Esophagus muscularis mucosa (tissue), 4 donors: ENCODE data around the gene IQCC. TPM values are rescaled to one million over a fixed set of nuclear protein-coding genes. Genes with fewer than 3 reads are reported as not detected.
A peak's percentile ranks its signal among the peaks of the same experiment; 100 is the strongest.

ENCODE experiments used
- DNase-seq: peaks from one replicate; pipeline ENCODE4 v3.0.0-alpha.2; 2017; ENCODE audit errors: extremely low spot score
- H3K27ac ChIP-seq, 4 donors: fragments of 200-600 bp; sonication (generic); replicated peaks in 1 of 4; 1 replicate in 3 of 4; 2 replicates in 1 of 4; pipeline ENCODE4 v1.5.1; 2016 to 2019; ENCODE audit warnings: mild to moderate bottlenecking in 1 of 4
- H3K27me3 ChIP-seq, 4 donors: fragments of 200-600 bp; sonication (generic); one replicate each; pipeline versions ENCODE4 v1.5.1 to v1.6.0; 2016 to 2019
- H3K36me3 ChIP-seq, 4 donors: fragments of 200-600 bp; sonication (generic); one replicate each; pipeline ENCODE4 v1.5.1; 2016 to 2019
- H3K4me1 ChIP-seq, 4 donors: fragments of 200-600 bp; sonication (generic); one replicate each; pipeline ENCODE4 v1.5.1; 2016 to 2019
- H3K4me3 ChIP-seq, 4 donors: fragments of 200-600 bp; sonication (generic); 1 replicate in 2 of 4; 2 replicates in 2 of 4; pipeline ENCODE4 v1.5.1; 2016 to 2019; ENCODE audit warnings: mild to moderate bottlenecking in 4 of 4, moderate library complexity in 1 of 4
- H3K9me3 ChIP-seq, 4 donors: fragments of 200-600 bp; sonication (generic); 1 replicate in 3 of 4; 2 replicates in 1 of 4; pipeline ENCODE4 v1.5.1; 2016 to 2019
- EP300 ChIP-seq: sonication (generic); formaldehyde crosslinking; IDR thresholded peaks from one replicate; pipeline ENCODE4 v1.6.1; 2017; ENCODE audit warnings: antibody characterized with exemption
- POLR2A ChIP-seq: fragments of 450-650 bp; IDR thresholded peaks from one replicate; pipeline ENCODE4 v1.6.1; 2017; ENCODE audit warnings: antibody characterized with exemption, moderate library complexity, mild to moderate bottlenecking, low read depth
- POLR2AphosphoS5 ChIP-seq, 2 donors: sonication (generic); formaldehyde crosslinking; IDR thresholded peaks; one replicate each; pipeline ENCODE4 v1.6.1; 2017; ENCODE audit warnings: antibody characterized with exemption in 2 of 2
- WGBS: methylation state at CpG from one replicate; pipeline ENCODE4 v1.1.5; 2018; 5-methylcytosine and 5-hydroxymethylcytosine counted together
- intact Hi-C: fragments of 100-400 bp; cut with DNase I; formaldehyde crosslinking; loops from one replicate; pipeline ENCODE4 v1.15.1; 2023
- total RNA-seq, 4 donors: library from RNA; depleted of rRNA; stranded (reverse); fragments of >200 nt; gene quantifications; one replicate each; pipeline versions ENCODE4 v1.1.0 to v1.2.1, GENCODE V29; 2016
- TF ChIP-seq, protein P1 (sequence below), 3 experiments: fragments of 200-600 bp in 2 of 3; fragments of 450-650 bp in 1 of 3; sonication (generic) in 2 of 3; IDR thresholded peaks; one replicate each; pipeline ENCODE4 v1.5.1; 2017 to 2019; ENCODE audit warnings: antibody characterized with exemption in 3 of 3, mild to moderate bottlenecking in 2 of 3, moderate library complexity in 1 of 3

The IQCC gene
- total RNA-seq, 4 donors from 2014 or later, result 0.66 to 2.1 (median 1.1) TPM

DNA sequence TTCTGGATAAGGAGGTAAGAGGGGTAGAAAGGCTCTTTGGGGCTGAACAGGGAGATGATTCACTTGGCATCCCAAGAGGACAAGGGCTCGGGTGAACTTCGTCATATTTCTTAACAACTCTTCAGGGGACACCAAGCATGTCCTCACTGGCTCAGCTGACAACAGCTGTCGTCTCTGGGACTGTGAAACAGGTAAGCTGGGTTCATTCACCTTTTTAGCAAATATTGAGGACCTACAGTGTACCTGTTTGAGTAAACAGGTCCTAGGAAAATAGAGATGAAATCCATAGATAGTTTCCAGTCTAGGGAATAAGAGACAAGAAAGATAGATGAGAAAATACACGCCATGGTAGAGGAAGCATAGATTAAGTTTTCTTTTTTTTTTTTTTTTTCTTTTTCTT, 18.8 kb downstream of the IQCC start:
- Histone ChIP-seq H3K36me3 (peaks cover 45 to 69% (median 62%) of the 10 kb centered on the region in 4 donors), H3K4me1 (peaks cover 27 to 46% (median 38%) of the 10 kb centered on the region in 4 donors), H3K4me3 (no peak overlapping the region), H3K27me3 (no peaks in the 10 kb centered on the region), H3K9me3 (no peaks in the 10 kb centered on the region), H3K27ac (peak overlapping the region in 3 of 4 donors; percentile 88 to 95 (median 89))
- no peak for DNase-seq
- TF ChIP-seq EP300 (no peak), POLR2AphosphoS5 (IDR thresholded peaks at IDR 0.05) (no peak), POLR2A (no peak)
- TF ChIP-seq, protein P1, sequence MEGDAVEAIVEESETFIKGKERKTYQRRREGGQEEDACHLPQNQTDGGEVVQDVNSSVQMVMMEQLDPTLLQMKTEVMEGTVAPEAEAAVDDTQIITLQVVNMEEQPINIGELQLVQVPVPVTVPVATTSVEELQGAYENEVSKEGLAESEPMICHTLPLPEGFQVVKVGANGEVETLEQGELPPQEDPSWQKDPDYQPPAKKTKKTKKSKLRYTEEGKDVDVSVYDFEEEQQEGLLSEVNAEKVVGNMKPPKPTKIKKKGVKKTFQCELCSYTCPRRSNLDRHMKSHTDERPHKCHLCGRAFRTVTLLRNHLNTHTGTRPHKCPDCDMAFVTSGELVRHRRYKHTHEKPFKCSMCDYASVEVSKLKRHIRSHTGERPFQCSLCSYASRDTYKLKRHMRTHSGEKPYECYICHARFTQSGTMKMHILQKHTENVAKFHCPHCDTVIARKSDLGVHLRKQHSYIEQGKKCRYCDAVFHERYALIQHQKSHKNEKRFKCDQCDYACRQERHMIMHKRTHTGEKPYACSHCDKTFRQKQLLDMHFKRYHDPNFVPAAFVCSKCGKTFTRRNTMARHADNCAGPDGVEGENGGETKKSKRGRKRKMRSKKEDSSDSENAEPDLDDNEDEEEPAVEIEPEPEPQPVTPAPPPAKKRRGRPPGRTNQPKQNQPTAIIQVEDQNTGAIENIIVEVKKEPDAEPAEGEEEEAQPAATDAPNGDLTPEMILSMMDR (IDR thresholded peaks at IDR 0.05), result no peak
- 93% methylated on average over 4 of the region's 4 CpGs for WGBS
- intact Hi-C loops, result no loop called here

- Histone ChIP-seq H3K9me3 (no peaks in the 10 kb centered on the region), H3K4me1 (peaks cover 5 to 15% (median 10%) of the 10 kb centered on the region in 4 donors), H3K36me3 (peaks cover 74 to 100% (median 95%) of the 10 kb centered on the region in 4 donors), H3K27me3 (no peaks in the 10 kb centered on the region), H3K4me3 (no peak overlapping the region), H3K27ac (no peak overlapping the region)
- intact Hi-C loops, result no loop called here
- WGBS, result 70% methylated on average over 3 of the region's 3 CpGs
- TF ChIP-seq, protein P1 (IDR thresholded peaks at IDR 0.05), result no peak
- TF ChIP-seq EP300 (no peak), POLR2A (no peak), POLR2AphosphoS5 (IDR thresholded peaks at IDR 0.05) (no peak)
- DNase-seq, result no peak
Observed at GRCh38 chr1:32228771-32229170, 23.3 kb downstream of the IQCC start.

GRCh38 chr1:32231843-32232432, 26.5 kb downstream of the IQCC start:
- Histone ChIP-seq H3K9me3 (no peaks in the 10 kb centered on the region), H3K36me3 (peaks cover 49 to 81% (median 71%) of the 10 kb centered on the region in 4 donors), H3K27me3 (no peaks in the 10 kb centered on the region), H3K4me3 (no peak overlapping the region), H3K4me1 (no peaks in the 10 kb centered on the region), H3K27ac (no peak overlapping the region)
- intact Hi-C loops, result no loop called here
- no peak for DNase-seq
- WGBS, result 71% methylated on average over 2 of the region's 5 CpGs
- TF ChIP-seq POLR2A, result no peak
- TF ChIP-seq POLR2AphosphoS5 (IDR thresholded peaks at IDR 0.05), result no peak
- no peak for TF ChIP-seq EP300
- TF ChIP-seq, protein P1 (IDR thresholded peaks at IDR 0.05), result no peak

DNA sequence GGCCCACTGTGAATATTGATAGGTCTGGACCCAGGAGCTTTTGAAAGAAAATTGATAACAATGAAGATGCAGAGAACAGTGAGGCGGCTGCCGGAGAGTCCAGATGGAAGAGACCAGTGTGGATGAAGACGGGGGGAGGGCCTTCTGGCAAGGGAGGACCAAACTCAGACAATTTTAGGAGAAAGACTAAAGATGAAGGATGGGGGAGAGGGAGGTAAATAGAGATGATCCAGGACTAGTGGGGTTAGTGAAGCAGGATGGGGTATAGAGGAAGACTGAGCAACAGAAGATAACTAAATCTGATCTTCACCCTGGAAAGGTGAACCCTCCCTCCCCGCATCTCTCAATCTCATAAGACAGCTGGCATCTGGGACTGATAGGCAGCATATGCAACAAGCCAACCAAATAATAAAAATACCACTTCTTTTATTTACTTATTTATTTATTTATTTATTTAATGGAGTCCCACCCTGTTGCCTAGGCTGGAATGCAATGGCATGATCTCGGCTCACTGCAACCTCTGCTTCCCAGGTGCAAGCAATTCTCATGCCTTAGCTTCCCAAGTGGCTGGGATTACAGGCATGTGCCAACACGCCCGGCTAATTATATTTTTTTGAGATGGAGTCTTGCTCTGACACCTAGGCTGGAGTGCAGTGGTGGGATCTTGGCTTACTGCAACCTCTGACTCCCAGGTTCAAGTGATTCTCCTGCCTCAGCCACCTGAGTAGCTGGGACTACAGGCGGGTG, 27.3 kb downstream of the IQCC start:
- Histone ChIP-seq H3K27ac (no peak overlapping the region), H3K36me3 (peaks cover 41 to 74% (median 63%) of the 10 kb centered on the region in 4 donors), H3K9me3 (no peaks in the 10 kb centered on the region), H3K4me3 (no peak overlapping the region), H3K27me3 (no peaks in the 10 kb centered on the region), H3K4me1 (no peaks in the 10 kb centered on the region)
- WGBS, result 88% methylated on average over 8 of the region's 8 CpGs
- TF ChIP-seq EP300 (no peak), POLR2A (no peak), POLR2AphosphoS5 (IDR thresholded peaks at IDR 0.05) (no peak)
- TF ChIP-seq, protein P1 (IDR thresholded peaks at IDR 0.05), result no peak
- intact Hi-C loops, result no loop called here
- no peak for DNase-seq
